ENCODE measurements around the gene TOX3. TPM values are rescaled to one million over a fixed set of nuclear protein-coding genes. Genes with fewer than 3 reads are reported as not detected.

TOX3 gene
- total RNA-seq, 2 donors from 2014 or later, result 50.5 to 53.0 TPM

DNA sequence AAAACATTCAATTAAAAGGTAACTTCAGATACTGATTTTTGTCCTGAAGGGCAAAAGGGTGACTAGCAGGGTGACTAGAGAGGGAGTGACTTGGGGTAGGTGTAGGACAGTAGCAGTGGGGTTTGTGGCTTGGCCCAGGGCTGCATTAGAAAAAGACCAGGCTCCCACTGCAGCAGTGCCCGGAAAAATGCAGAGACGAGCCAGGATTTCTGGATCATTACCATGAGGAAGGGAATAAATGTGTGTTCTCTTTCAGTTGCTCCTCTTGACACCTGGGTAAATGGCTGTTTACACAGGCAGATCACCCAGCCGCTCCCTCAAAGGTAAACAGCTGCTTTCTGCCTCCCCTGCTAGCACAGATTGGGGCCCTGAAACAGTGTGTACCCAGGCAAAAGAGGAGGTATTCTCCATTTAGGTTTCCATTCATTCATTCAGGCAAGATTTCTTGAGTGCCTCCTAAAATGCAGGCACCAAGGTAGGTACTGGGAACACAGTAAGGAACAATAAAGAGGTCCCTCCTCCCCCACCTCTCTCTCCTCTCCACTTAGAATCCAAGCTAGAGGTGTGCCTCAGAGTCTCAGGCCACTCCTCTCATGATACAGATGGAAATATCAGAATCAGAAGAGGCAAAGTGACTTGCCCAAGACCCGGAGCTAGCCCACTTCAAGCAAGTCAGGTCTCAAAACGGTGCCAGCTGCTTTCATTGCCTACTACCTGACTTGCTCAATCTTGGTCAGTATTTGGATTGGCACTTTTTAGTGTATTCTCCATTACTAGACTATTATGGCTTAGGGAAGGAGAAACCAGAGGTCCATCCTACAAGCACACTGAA, 15.2 kb upstream of the TOX3 start:
- H3K27ac ChIP-seq, result peak overlapping the region; percentile 92
- no peaks in the 10 kb centered on the region for H3K36me3 ChIP-seq
- TF ChIP-seq, protein P1, sequence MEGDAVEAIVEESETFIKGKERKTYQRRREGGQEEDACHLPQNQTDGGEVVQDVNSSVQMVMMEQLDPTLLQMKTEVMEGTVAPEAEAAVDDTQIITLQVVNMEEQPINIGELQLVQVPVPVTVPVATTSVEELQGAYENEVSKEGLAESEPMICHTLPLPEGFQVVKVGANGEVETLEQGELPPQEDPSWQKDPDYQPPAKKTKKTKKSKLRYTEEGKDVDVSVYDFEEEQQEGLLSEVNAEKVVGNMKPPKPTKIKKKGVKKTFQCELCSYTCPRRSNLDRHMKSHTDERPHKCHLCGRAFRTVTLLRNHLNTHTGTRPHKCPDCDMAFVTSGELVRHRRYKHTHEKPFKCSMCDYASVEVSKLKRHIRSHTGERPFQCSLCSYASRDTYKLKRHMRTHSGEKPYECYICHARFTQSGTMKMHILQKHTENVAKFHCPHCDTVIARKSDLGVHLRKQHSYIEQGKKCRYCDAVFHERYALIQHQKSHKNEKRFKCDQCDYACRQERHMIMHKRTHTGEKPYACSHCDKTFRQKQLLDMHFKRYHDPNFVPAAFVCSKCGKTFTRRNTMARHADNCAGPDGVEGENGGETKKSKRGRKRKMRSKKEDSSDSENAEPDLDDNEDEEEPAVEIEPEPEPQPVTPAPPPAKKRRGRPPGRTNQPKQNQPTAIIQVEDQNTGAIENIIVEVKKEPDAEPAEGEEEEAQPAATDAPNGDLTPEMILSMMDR (IDR thresholded peaks at IDR 0.05), result no peak
- no peaks in the 10 kb centered on the region for H3K9me3 ChIP-seq
- peaks cover 11% of the 10 kb centered on the region for H3K4me1 ChIP-seq
- intact Hi-C loops (cut with DNase I), result no loop called here
- DNase-seq, result peak; percentile 79
- H3K27me3 ChIP-seq, result no peaks in the 10 kb centered on the region
- no peak overlapping the region for H3K4me3 ChIP-seq
- peak overlapping the region in 1 of 2 donors; percentile 69 for H3K9ac ChIP-seq (ENCODE audit: low read depth in 2 of 2, low read length in 2 of 2)

DNA sequence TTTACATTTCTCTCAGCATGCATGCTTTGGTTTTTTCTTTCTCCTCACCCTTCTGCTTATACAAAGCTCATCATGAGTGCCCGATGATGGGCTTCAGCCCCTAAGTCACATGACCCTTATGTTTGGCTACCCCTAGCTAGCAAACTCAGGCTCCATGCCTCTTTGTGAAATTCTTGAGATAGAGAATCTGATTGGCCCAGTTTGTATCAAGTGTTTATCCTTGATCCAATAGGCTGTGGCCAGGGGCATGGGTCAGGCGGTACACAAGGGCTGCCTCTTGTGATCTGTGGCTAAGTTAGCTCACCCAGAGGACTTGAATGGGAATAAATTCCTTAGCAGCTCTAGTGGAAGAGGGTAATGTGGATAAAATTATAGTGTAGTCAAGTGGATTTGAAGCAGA, 11.5 kb upstream of the TOX3 start:
- intact Hi-C loops (cut with DNase I), result no loop called here
- no peaks in the 10 kb centered on the region for H3K36me3 ChIP-seq
- TF ChIP-seq, protein P1 (IDR thresholded peaks at IDR 0.05), result no peak
- H3K4me3 ChIP-seq, result no peak overlapping the region
- no peak for DNase-seq
- H3K27me3 ChIP-seq, result no peaks in the 10 kb centered on the region
- peak overlapping the region in 1 of 2 donors; percentile 42 for H3K9ac ChIP-seq (ENCODE audit: low read depth in 2 of 2, low read length in 2 of 2)
- H3K27ac ChIP-seq, result peak overlapping the region; percentile 87
- H3K4me1 ChIP-seq, result peaks cover 10% of the 10 kb centered on the region
- H3K9me3 ChIP-seq, result no peaks in the 10 kb centered on the region

DNA sequence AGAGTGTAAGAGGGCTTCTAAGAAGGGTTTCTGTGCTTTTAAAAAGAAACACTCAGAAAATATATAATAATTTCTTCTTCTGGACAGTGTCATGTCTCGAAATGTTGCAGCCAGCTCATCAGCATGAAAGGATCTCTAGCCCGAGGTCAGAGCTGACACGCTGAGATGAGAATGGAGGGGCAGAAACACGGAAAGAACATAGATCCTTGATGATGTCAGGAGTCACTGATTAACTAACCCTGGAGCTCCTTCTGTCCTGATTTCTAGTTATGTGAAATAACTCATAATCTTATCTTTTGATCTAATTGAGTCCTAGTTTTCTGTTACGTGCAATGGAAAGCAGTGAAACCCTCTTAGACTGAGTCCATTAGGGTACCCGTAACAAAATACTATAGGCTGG, 10.3 kb upstream of the TOX3 start:
- Histone ChIP-seq H3K4me1 (peaks cover 7% of the 10 kb centered on the region), H3K36me3 (no peaks in the 10 kb centered on the region), H3K27ac (peak overlapping the region; percentile 87), H3K27me3 (no peaks in the 10 kb centered on the region), H3K9me3 (no peaks in the 10 kb centered on the region), H3K4me3 (no peak overlapping the region), H3K9ac (ENCODE audit: low read depth in 2 of 2, low read length in 2 of 2) (peak overlapping the region in 1 of 2 donors; percentile 62)
- TF ChIP-seq, protein P1 (IDR thresholded peaks at IDR 0.05), result no peak
- intact Hi-C loops (cut with DNase I), result no loop called here
- peak; percentile 66 for DNase-seq

DNA sequence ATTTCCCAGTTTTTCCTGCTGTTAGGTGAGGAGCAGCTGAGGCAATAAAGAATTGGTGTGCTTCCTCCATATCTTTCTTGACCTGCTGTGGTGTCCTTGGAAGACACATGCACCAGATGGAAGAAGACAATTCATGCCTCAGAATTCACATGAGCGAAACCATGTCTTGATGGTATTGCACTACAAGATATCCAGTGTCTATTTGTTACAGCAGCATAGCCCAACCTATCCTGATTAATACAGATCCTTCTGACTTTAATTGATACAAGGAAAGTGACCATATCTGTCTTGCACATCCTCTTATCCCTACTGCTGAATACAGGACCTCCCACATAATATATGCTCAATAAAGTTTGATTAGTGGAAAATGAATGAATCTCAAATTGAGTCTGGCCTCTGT, 9.1 kb upstream of the TOX3 start:
- intact Hi-C loops (cut with DNase I), result no loop called here
- Histone ChIP-seq H3K4me3 (no peak overlapping the region), H3K27me3 (no peaks in the 10 kb centered on the region), H3K36me3 (no peaks in the 10 kb centered on the region), H3K27ac (peak overlapping the region; percentile 87), H3K4me1 (peaks cover 7% of the 10 kb centered on the region), H3K9ac (ENCODE audit: low read depth in 2 of 2, low read length in 2 of 2) (no peak overlapping the region), H3K9me3 (no peaks in the 10 kb centered on the region)
- TF ChIP-seq, protein P1 (IDR thresholded peaks at IDR 0.05), result no peak
- DNase-seq, result no peak

DNA sequence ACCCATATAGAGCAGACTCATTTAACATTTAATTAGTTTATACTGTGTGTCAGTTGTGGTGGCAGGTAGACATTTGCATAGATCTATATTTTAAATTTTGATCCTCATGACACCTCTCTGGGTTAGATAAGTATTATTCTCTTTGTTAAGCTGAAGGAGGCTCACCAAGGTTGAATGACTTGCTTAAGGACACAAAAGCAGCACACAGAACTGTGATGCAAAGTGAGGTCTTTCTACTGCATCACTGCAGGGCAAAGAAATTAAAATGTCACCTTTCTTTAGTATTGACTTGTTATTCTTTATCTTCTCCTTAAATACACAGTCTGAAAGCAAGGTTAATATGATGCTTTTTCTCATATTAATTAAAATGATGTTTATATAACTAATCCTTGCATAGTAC, 8.6 kb upstream of the TOX3 start:
- intact Hi-C loops (cut with DNase I), result no loop called here
- no peak overlapping the region for H3K9ac ChIP-seq (ENCODE audit: low read depth in 2 of 2, low read length in 2 of 2)
- no peak overlapping the region for H3K27ac ChIP-seq
- no peak overlapping the region for H3K4me3 ChIP-seq
- H3K27me3 ChIP-seq, result no peaks in the 10 kb centered on the region
- no peak for DNase-seq
- peaks cover 4% of the 10 kb centered on the region for H3K4me1 ChIP-seq
- no peaks in the 10 kb centered on the region for H3K36me3 ChIP-seq
- no peaks in the 10 kb centered on the region for H3K9me3 ChIP-seq
- TF ChIP-seq, protein P1 (IDR thresholded peaks at IDR 0.05), result no peak

All from colonic mucosa (tissue), 4 donors.